ENCODE results near the gene N4BP2L1.

N4BP2L1 gene

DNA sequence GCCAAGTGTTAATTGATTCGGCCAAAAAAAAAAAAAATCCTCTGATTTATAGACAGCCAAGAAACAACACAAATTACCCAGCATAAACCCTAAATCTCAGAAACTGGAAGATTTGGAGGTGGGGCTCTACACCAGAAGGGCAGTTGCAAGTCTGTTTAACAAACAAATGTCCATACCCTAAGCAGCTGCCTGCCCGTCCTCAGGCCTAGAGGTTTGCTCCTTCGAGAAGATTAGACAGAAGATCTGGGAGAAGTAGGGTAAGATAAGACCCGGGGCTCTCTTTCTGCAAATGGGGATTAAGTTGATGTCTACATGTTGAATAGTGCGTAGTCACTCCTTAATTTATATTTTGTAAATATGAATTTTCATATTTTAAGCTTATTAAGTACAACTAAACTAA, 3.4 kb upstream of the N4BP2L1 start:
- DNase-seq (ENCODE audit: low read depth in 2 of 2) = no peak

DNA sequence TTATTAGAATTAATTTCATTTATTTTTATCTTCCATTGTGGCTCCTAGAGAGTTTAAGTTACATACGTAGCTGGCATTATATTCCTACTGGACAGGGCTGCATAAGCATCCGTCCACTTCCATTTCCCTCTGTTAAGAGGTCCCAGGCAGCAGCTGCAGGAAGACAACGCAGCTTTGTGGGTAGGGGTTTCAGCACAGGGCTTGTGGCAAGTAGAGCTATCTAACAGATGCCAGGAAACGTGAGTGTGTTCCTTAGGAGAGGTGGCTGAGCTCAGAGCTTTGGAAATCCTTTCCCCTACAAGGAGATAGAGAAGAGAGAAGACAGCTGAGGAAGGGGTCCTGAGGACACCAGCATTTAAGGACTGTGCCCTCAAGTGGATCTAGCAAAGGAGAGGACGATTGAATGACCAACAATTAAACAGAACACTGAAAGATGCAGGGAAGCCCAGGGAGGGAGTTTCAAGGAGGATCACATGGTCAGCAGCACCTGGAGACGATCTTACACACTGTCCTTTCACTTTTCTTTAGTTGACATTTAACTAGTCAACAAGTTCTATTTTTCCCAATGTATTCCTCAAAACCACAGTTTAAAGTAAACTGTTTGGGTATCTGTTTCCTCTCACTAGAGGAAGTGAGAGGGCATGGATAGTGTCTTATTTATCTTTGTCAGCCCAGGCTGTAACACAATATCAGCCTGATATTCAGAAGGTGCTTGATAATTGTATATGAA, 2.3 kb upstream of the N4BP2L1 start:
- DNase-seq (ENCODE audit: low read depth in 2 of 2) = no peak

DNA sequence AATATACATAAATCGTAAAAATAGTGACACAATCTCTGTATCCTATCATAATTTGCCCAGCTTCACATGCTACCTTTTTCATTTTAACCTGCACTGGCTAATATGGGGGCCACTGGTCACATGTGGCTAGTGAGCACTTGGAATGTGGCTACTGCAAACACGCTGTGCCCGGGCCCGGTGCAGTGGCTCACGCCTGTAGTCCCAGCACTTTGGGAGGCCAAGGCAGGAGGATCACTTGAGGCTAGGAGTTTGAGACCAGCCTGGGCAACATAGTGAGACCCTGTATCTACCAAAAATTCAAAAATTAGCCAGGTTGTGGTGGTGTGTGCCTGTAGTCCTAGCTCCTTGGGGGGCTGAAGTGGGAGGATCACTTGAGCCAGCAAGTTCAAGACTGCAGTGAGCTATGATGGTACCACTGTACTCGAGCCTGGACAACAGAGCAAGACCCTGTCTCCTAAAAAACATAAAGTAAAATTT, 1.5 kb upstream of the N4BP2L1 start:
- no peak for DNase-seq (ENCODE audit: low read depth in 2 of 2)

DNA sequence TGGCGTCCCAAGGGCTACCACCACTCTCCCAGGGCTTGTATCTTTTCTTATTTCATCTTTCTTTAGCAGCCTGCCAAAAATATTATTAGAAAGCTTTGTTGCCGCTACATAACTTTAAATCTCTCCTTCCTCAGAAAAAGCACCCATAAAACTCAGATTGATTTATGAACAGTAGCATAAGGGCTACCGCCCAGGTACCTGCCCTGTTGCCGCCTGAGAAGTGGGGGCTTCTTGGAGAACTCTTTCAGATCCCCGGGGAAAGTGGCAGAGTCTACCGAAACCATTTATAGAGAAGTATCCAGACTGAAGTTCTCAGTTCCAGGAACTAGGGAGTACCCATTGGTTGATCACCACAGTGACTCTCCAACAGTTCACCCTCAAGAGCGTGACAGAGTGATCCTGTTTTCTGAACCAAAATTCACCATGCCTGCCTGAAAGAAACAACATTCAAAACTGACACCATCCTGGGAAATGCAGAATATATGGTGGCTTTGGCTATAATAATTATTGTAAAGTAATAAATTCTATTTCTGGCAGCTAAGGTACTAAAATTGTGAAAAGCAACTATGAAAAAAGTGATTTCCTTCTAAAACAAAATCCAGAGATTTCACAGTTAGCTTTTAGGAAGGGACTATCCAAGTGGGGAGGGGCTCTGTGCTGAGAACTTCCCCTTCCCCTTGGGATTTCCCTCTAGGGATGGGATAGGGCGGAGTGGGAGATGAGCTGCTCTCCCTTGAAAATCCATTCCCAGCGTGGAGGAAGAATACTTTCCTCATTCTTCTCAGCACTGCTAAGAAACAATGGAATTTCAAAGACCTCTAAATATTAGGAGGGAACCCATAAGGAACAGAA, 877 bp upstream of the N4BP2L1 start:
- no peak for DNase-seq (ENCODE audit: low read depth in 2 of 2)

DNA sequence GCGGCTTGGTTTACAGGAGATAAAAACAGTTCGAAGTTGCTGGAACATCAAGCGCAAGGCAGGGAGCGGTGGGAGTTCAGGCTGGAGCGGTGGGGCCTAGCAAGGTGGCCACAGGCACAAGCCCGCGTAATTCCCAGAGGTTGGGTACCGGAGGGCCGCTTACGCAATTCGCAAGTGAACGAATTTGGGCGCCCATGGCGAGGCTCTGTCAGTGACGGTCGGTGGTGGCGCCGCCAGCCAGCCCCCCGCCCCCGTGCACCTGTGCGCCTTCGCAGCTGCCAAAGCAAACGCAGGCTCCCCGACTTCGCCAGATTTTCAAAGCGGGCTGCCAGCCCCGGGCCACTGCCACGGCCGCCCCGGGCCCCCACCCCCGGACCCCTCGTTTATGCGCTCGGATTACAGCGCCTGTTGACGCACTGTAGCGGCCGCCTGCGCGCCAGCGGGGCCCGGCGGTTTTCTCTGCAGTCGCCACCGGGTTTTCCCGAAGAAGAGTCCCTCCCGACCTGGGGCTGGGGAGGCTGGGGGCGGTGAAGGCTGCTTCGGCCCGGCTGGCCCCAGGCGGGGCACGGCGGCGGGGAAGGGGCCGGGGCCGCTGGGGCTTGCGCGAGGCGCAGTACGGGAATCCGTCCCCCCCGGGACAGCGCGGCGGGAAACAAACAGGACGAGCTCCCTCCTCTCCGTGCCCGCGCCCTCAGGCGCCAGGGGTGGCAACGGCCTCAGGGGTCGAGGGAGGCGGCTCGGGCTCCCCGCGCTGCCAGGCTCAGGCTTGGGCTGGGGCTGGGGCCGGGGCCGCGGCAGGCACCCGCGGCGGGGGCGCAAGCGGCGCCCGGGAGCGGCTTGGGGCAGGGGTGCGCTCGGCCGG, 709 bp downstream of the N4BP2L1 start:
- peak; percentile 30 to 35 for DNase-seq (ENCODE audit: low read depth in 2 of 2)

DNA sequence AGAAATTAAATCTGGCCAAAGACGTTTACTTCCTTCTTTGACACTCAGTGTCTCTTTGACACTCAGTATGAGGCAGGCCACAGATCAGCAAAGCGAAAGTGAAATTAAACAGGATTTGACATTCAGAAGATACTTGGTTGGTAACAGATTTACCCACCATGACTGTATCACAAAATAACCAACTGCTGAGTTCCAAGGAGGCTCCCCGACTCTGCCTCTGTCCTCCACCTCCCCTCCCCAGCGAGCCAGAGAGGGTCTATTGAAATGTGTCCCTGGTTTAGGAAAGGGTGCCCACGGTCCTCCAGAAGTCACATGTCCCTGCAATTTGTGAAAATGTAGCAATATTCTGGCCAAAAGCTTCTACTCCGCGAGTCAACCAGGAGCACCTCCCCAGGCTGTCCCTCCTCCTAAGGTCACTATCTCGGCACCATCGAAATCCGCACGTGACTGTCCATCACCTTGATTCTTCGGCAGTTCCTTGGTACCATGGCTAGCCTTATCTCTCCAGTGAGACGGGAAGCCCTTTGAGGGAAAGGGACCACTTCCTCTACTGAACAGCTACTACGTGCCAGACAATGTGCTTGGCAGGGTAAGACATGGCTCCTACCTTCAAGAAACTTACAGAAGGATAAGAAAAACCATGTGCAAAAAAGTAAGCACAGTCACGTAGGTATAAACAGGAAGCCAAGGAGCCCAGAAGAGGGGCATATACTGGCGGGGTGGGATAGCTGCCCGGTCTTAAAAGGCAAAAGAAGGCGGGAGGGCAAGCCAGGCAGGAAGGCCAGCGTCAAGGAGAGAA, 1.5 kb downstream of the N4BP2L1 start:
- DNase-seq (ENCODE audit: low read depth in 2 of 2) = no peak

DNA sequence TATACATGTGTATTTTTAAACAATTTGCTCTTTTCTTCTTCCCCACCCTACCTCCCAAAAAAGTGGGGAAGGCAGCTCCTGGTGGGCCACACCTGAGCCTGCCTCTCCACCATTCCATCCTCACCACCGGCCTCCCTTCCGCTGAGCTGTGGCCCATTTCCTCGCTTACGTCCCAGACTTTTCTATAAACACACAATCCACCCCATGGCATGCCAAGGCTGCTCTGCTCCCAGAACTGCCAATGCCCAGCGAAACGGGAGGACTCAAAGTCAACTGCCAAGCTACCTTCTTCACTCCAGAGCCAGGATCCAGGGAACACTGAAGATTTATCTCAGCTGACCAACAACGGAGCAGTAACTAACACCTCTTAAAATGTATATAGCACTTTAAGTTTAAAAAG, 2.8 kb downstream of the N4BP2L1 start:
- no peak for DNase-seq (ENCODE audit: low read depth in 2 of 2)

DNA sequence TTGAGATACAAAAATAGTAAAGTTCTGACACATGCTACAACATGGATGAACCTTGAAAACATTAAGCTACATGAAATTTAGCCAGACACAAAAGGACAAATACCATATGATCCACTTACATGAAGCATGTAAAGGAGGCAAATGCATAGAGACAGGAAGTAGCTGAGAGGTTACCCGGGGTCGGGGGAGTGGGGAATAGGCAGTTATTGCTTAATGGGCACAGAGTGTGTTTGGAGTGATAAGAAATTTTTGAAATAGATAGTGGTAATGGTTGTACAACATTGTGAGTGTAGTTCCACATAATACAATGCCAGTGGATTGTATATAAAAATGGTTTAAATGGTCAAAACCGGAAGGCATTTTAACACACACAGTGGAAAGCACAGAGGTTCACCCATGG, 4.3 kb downstream of the N4BP2L1 start:
- no peak for DNase-seq (ENCODE audit: low read depth in 2 of 2)

DNA sequence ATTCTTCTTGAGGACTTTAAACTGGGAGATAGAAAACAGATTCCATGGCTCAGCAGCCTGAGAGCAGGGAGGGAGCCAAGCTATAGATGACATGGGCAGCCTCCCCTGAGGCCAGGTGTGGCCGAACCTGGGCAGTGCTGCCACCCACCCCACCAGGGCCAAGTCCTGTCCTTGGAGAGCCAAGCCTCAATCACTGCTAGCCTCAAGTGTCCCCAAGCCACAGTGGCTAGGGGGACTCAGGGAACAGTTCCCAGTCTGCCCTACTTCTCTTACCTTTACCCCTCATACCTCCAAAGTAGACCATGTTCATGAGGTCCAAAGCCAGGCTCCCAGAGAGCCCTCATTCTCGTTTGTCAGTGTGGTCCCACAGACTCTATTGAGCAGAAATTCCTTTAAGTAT, 8.1 kb downstream of the N4BP2L1 start:
- no peak for DNase-seq (ENCODE audit: low read depth in 2 of 2)

DNA sequence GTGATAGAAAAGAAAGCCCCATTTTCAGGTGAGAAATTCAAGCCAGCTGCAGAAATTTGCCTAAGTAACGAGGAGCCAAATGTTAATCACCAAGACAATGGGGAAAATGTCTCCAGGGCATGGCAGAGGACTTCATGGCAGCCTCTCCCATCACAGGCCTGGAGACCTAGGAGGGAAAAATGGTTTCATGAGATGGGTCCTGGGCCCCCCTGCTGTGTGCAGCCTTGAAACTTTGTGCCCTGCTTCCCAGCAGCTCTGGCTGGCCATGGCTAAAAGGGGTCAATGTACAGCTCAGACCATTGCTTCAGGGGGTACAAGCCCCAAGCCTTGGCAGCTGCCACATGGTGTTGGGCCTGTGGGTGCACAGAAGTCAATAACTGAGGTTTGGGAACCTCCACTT, 9.9 kb downstream of the N4BP2L1 start:
- no peak for DNase-seq (ENCODE audit: low read depth in 2 of 2)

DNA sequence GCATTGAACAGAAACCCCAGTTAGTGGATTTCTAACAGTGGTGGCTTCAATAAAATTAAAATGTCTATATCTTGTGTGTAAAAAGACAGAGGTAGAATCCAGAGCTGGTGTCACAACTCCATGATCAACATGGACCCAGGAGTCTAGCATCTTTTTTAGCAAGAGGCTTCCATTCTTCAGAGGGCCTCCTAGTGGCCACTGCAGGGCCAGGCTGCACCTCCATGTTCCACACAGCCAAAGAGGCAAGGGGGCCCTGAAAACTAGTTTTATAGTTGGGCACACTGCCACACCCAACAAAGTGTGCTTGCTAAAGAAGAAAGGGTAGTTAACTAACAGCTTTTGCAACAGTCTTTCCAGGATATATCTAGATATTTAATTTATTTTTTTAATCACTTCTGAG, 12.9 kb downstream of the N4BP2L1 start:
- DNase-seq (ENCODE audit: low read depth in 2 of 2) = no peak

DNA sequence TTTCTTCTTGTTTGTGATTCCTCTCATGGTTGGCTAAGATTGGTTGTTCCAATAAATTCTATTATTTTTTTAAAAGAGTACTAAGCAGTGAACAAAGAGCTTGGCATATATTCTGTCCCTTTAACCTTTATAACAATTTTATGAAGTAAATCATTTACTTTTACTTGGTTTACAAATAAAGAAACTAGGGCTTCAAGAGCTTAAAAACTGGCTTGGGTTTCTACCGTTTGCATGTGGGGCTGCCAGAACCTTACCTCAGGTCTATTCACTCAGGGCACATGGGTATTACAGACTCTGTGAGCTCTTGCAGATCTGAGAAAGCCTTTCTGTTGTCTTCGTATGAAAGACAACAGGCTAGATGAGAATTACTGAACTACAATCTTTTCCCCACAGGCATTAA, 13.3 kb downstream of the N4BP2L1 start:
- DNase-seq (ENCODE audit: low read depth in 2 of 2) = no peak

DNA sequence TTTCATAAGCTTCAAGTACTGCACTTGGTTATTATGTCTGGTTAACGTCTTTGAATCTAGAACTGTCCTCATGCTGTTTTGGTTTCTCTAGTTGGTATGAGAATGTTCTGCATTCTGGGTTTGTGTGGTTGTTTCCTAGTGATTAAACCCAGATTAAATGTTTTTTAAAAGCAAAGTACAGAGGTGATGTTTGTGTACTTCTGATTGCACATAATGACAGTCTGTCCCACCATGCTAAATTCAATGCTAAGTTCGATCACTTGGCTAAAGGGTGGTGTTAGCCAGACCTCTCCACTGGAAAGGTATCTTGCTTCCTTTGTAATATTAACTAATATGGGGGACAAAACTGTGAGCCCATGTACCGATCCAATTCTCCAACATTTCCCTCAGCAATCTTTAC, 14.6 kb downstream of the N4BP2L1 start:
- DNase-seq (ENCODE audit: low read depth in 2 of 2) = no peak

DNA sequence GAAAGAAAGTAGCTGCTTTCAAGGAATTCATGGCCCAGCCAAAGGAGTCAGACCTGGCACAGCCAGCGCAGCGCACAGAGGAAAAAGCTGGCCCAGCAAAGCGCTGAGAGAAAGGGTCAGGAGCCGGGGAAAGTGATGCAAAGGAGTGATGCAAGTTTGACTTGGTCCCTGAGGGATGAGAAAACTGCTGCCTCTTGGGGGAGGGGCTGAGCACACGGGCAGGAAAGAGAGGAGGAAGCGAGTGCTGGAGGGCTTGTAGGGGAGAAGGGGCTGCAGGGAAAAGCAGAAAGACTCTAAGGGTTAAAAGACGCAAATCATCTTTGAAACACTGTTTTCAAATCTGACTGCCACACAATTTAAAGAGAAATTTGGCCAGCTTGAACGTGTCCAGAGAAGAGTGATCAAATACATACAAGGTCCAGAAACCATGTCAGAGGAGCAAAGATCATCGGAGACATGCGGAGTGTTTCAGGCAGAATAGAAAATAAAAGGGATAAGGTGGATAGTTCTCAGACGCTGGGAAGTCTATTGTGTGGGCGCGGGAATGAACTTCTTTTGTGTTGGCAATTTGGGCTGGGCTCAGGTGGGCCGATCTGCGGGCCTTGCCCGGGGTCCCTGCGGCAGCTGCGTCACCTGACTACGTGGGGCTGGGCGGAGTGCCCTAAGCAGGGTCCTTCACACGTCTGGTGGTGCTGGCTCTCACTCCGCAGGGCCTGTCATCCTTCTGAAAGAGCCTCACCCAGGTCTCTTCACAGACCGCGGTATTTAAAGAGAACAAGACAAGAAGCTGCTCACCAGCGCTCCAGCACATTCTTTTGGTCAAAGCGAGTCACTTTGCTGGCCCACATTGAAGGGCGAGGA, 18.1 kb downstream of the N4BP2L1 start:
- no peak for DNase-seq (ENCODE audit: low read depth in 2 of 2)

DNA sequence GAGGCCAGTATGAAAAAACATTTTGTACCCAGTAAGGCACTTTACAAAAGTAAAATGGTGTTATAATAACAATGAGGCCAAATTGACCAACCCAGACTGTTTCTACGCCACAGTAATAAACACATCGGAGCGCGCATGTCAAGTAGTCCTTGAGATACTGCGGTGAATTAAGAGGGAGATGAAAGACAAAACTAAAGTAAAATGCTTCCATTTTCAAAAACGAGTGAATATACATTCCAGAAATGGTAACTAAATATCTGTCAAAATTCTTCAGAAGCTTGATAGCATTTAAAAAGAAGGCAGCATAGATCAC, 19.0 kb downstream of the N4BP2L1 start:
- no peak for DNase-seq (ENCODE audit: low read depth in 2 of 2)

DNA sequence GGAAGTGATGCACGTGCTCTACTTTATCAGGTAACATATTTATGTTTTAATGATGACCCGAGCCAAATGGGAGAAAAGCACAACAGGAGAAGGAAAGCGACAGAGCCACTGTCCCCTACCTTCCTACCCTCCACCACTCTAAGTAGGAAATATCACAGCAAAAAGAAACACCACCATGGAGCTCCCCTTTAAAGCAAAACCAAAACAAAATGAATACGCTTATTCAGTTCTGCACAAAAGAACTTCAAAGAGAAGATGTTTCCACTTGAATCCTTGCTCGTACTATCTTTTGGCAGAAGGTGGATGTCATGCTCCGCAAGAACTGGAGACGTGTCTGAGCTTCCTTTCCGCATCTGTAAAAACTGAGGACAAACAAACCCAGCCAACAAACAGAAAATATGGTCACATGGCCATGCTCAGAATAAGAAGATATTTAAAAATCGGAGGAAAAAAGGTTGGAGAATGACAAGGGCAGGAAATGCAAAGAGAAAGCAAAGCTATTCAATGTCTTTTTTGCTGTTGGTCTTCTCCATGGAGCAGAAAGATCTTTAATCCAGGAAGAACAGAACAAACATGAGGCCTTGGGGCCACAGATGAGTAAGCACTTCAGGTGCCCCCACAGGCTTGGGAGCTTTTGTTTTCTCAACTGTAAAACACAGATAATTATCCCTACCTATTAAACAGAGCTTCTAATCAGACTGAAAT, 19.5 kb downstream of the N4BP2L1 start:
- DNase-seq (ENCODE audit: low read depth in 2 of 2) = no peak

DNA sequence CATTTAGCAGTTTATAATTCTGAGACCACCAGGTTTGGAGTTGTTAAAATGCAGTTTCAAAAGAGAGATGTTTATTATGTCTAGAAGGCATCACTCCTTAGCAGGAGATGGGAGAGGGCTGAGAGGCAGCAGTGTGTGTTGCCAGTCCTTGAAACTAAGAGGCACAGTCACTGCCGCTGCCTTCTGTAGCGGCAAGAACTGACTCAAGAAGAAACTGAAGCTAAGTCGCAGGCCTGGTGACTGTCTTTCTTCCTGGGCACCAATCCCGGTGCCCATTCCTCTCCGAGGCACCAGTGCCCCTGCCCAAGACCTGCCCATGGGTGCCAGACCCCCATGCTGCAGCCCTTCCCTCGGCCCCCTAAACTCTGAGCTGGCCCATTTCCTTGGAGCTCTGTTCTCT, 20.1 kb downstream of the N4BP2L1 start:
- no peak for DNase-seq (ENCODE audit: low read depth in 2 of 2)

DNA sequence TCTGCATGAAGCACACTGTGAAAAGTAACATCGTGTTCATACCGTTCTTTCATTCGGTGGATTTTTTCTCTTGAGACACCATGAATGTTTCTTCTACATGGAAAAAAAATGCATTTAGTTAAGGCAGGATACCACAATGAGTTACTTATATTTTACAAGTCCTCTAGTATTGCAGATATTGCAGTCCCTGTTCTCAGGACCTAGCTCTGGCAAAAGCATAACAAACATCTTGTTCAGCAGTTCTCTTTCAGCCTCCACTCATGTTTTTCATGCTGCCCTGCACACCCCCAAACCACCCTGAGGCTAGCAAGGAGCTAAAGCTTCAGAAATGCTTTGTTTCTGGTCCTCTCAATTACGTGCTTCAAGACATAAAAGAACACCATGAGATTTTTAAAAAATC, 24.8 kb downstream of the N4BP2L1 start:
- DNase-seq (ENCODE audit: low read depth in 2 of 2) = no peak

DNA sequence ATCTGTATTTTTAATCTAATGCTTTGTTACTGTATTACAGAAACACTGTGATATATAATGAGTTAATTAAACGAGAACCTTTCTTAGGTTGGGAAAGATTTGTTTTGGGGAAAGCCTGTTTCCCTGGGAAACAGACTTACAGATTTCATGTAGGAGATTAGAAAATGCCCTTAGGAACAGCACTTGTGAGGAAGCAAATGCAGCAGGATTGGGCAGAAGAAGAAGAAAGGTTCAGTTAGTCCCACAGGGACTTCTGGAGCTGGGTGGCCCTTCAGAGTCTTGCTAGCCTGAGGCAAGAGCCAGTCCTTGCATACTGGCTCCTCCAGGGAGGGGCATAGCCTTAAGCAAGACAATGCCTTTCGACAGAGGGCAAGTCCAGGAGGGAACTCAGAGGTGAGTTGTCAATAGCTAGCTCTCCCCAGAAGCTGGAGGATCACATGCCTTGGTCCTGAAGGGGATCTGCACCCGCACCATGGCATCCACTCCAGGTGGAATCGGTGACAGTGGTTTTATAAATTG, 36.8 kb downstream of the N4BP2L1 start:
- no peak for DNase-seq (ENCODE audit: low read depth in 2 of 2)

DNA sequence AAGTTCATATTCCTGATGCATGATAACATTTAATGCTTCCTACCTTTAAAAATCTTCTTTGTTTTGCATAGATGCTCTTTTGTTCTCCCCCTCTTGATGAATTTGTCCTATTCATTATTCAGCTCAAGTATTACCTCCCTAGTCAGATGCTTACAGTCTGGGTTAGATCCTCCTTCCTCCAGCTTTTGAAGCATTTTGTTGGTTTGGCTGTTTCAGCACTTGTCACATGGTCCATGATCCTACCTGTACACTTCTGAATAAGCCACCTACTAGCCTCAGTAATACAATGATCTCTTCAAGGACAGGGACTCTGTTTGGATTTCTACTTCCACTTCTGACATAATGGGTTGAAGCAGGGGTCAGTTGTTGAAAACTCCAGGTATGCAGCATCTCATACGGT, 37.4 kb downstream of the N4BP2L1 start:
- no peak for DNase-seq (ENCODE audit: low read depth in 2 of 2)

All from activated CD8-positive, alpha-beta memory T cell treated with anti-CD3 and anti-CD28 coated beads for 4 hours (primary cell).